Endodermal cell (in vitro differentiated cells): Measurements from ENCODE around the gene TMEM38B. TPM values are rescaled to one million over a fixed set of nuclear protein-coding genes. Genes with fewer than 3 reads are reported as not detected.

Experiments
- DNase-seq: peaks from one replicate; pipeline ENCODE4 v3.0.0-alpha.2; 2017
- H3K27ac ChIP-seq: 2 replicates; pipeline ENCODE4 v1.5.1; 2013; ENCODE audit warnings: mild to moderate bottlenecking, low read depth, low read length, moderate library complexity
- H3K27me3 ChIP-seq: 2 replicates; pipeline ENCODE4 v1.6.1; 2013; ENCODE audit warnings: mild to moderate bottlenecking, low read length, moderate library complexity; ENCODE audit not compliant: insufficient read depth, control insufficient read depth, poor library complexity, severe bottlenecking
- H3K36me3 ChIP-seq: 2 replicates; pipeline ENCODE4 v1.7.0; 2013; ENCODE audit warnings: mild to moderate bottlenecking, low read length, moderate library complexity; ENCODE audit not compliant: control insufficient read depth, insufficient read depth
- H3K4me1 ChIP-seq: one replicate; pipeline ENCODE4 v1.7.0; 2013; ENCODE audit warnings: low read length; ENCODE audit not compliant: control insufficient read depth, insufficient read depth
- H3K4me3 ChIP-seq: 2 replicates; pipeline ENCODE4 v1.5.1; 2013; ENCODE audit warnings: mild to moderate bottlenecking, low read length, moderate library complexity
- H3K9ac ChIP-seq: 2 replicates; pipeline ENCODE4 v1.6.1; 2013; ENCODE audit warnings: mild to moderate bottlenecking, low read length, moderate library complexity; ENCODE audit not compliant: poor library complexity, severe bottlenecking; ENCODE audit errors: extremely low read depth
- H3K9me3 ChIP-seq: 2 replicates; pipeline ENCODE4 v1.6.1; 2013; ENCODE audit warnings: mild to moderate bottlenecking, low read length, moderate library complexity; ENCODE audit not compliant: control insufficient read depth
- H3K27ac Mint-ChIP-seq: 2 replicates; pipeline ENCODE4 v1.8.0; 2020; ENCODE audit warnings: mixed read lengths
- H3K27me3 Mint-ChIP-seq: 2 replicates; pipeline ENCODE4 v1.8.0; 2021; ENCODE audit warnings: mild to moderate bottlenecking, mixed read lengths; ENCODE audit not compliant: insufficient read depth
- H3K36me3 Mint-ChIP-seq: 2 replicates; pipeline ENCODE4 v1.8.0; 2020; ENCODE audit warnings: low read depth, mixed read lengths
- H3K4me1 Mint-ChIP-seq: 2 replicates; pipeline ENCODE4 v1.8.0; 2020; ENCODE audit warnings: mixed read lengths
- H3K4me3 Mint-ChIP-seq: 2 replicates; pipeline ENCODE4 v1.8.0; 2020; ENCODE audit warnings: mild to moderate bottlenecking, moderate library complexity, mixed read lengths
- H3K9me3 Mint-ChIP-seq: 2 replicates; pipeline ENCODE4 v1.8.0; 2020; ENCODE audit warnings: mild to moderate bottlenecking, mixed read lengths
- WGBS, 2 experiments: methylation state at CpG; one replicate each; pipeline versions ENCODE4 v1.1.5 to v1.1.7; 2013; ENCODE audit warnings: missing lambda C conversion rate in 2 of 2, mixed read lengths in 1 of 2; ENCODE audit not compliant: insufficient coverage in 1 of 2, insufficient read length in 1 of 2; 5-methylcytosine and 5-hydroxymethylcytosine counted together
- total RNA-seq, 2 donors: library from RNA; stranded (reverse); fragmentation: NEBNext Ultra II Directional in 1 of 2; extraction: Animal tissue kit (Norgen Biotek cat#: 25700) in 1 of 2; gene quantifications; 2 replicates in 1 of 2; 3 replicates in 1 of 2; pipeline ENCODE4 v1.2.1, GENCODE V29; 2021
- TF ChIP-seq, protein P1 (sequence below): fragments of 200-600 bp; sonication (generic); conservative IDR thresholded peaks from 2 replicates; pipeline ENCODE4 v1.5.0; 2021; ENCODE audit warnings: antibody characterized with exemption, mild to moderate bottlenecking

The TMEM38B gene
- total RNA-seq, 2 donors from 2014 or later, result 24.7 to 48.0 TPM

DNA sequence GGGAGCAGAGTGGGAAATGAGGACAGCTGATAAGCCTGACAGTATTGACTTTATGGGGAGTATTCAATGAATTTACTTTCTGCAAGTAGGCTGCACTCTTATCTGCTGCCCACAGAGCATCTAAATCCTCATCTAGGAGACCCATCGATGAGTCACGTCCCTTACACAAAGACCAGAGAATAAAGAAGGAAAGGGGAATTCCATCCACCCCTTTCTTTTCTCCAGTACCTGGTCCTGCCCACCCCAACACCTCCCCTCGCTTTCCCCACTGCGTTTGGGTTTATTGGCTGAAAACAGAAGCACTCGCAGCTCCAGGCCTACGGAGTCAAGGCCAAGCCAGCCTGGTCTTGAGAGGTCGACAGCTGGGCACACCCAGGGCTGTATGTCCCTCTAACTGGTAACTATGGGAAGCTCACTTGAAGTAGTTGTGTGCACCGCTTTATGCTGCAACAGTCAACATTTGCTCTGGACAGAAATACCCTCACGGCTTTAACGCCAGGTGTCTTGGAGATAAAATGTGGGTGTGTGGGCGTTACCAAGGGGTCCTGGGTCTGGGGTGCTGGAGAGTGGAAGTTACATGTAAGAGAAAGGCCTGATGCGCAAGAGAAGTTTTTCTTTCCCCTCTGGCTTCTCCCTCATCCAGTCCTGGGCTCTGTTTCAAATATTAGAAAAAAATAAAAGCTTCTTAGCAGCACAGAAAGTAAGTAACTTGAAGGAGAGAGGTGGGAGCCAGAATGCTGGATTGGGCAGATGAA lies 46.6 kb upstream of the TMEM38B start:
- H3K27ac Mint-ChIP-seq, result peak overlapping the region; percentile 56
- peaks cover 24% of the 10 kb centered on the region for H3K4me1 ChIP-seq
- DNase-seq, result peak; percentile 78
- H3K27ac ChIP-seq, result no peak overlapping the region
- H3K36me3 ChIP-seq, result no peaks in the 10 kb centered on the region
- no peak overlapping the region for H3K4me3 ChIP-seq
- no peak overlapping the region for H3K9ac ChIP-seq
- WGBS, 2 experiments, result 45 to 62% methylated on average over 6 to 11 of the region's 12 CpGs
- H3K4me3 Mint-ChIP-seq, result no peak overlapping the region
- H3K27me3 Mint-ChIP-seq, result peaks cover 92% of the 10 kb centered on the region
- H3K36me3 Mint-ChIP-seq, result no peaks in the 10 kb centered on the region
- H3K9me3 ChIP-seq, result peaks cover 6% of the 10 kb centered on the region
- peaks cover 25% of the 10 kb centered on the region for H3K27me3 ChIP-seq
- H3K9me3 Mint-ChIP-seq, result peaks cover 3% of the 10 kb centered on the region
- TF ChIP-seq, protein P1, sequence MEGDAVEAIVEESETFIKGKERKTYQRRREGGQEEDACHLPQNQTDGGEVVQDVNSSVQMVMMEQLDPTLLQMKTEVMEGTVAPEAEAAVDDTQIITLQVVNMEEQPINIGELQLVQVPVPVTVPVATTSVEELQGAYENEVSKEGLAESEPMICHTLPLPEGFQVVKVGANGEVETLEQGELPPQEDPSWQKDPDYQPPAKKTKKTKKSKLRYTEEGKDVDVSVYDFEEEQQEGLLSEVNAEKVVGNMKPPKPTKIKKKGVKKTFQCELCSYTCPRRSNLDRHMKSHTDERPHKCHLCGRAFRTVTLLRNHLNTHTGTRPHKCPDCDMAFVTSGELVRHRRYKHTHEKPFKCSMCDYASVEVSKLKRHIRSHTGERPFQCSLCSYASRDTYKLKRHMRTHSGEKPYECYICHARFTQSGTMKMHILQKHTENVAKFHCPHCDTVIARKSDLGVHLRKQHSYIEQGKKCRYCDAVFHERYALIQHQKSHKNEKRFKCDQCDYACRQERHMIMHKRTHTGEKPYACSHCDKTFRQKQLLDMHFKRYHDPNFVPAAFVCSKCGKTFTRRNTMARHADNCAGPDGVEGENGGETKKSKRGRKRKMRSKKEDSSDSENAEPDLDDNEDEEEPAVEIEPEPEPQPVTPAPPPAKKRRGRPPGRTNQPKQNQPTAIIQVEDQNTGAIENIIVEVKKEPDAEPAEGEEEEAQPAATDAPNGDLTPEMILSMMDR, result no peak
- peaks cover 42% of the 10 kb centered on the region for H3K4me1 Mint-ChIP-seq

DNA sequence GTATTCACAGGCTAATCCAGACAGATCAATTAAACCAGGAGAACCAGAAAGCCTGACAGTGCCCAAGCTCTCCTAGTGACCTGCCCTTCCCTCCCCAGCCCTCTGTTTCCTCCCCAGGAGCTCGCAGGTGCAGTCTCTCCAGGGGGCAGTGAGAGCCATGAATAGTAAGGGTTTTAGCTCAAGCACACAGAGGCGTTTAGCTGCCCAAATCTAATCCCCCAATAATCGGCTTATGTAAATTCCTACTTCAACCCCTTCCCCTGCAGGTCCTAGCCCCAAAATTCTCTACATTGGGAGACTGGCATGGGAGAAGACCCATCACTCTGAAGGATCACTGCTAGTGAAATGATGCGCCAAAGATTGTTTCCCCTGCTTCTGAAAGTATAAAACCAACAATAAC lies 42.5 kb upstream of the TMEM38B start:
- Histone ChIP-seq H3K9ac (no peak overlapping the region), H3K27me3 (peaks cover 65% of the 10 kb centered on the region), H3K4me1 (peaks cover 18% of the 10 kb centered on the region), H3K9me3 (no peaks in the 10 kb centered on the region), H3K27ac (no peak overlapping the region), H3K36me3 (no peaks in the 10 kb centered on the region), H3K4me3 (no peak overlapping the region)
- H3K9me3 Mint-ChIP-seq, result no peaks in the 10 kb centered on the region
- TF ChIP-seq, protein P1, result no peak
- H3K4me3 Mint-ChIP-seq, result no peak overlapping the region
- H3K4me1 Mint-ChIP-seq, result peaks cover 43% of the 10 kb centered on the region
- H3K36me3 Mint-ChIP-seq, result no peaks in the 10 kb centered on the region
- H3K27me3 Mint-ChIP-seq, result peaks cover 97% of the 10 kb centered on the region
- 29 to 57% methylated on average over 3 to 4 of the region's 4 CpGs for WGBS, 2 experiments
- H3K27ac Mint-ChIP-seq, result no peak overlapping the region
- peak; percentile 74 for DNase-seq

DNA sequence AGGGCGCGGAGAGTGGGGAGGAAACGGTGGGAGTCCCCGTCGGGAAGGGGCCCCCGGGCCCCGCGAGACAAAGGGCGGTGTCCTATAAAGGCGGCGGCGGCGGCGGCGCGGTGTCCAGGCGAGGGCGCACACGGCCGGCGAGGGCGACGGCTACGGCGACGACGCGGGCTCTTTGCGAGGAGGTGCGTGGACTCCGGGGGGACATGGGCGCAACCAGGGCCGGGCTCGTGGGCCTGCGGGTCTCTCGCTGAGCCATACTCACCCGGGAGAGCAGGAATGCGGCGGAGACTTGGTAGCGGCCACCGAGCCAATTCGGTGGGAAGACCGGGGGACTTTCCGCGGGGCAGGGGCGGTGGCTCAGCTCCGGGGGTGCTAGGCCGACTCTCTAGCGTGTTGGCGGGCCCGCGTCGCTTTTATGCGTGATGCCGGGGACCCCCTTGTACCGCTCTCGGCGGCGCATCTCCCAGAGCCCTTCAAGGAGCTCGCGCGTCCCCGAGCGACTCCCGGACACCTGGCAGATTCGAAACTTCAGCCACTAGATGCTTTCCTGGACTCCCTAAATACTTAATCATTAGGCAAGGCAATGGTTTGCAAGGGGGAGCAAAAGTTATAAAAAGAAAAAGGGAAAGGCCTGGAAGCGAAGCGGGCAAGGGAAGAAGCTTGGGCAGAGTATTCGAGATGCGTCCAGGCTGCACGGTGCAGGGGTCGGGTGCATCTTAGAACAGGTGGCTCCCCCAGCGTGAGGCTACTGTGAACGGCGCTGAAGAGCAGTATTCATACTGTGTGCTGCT lies 38.0 kb upstream of the TMEM38B start:
- H3K27me3 Mint-ChIP-seq, result peaks cover 93% of the 10 kb centered on the region
- H3K4me3 ChIP-seq, result peak overlapping the region; percentile 84
- peaks cover 45% of the 10 kb centered on the region for H3K4me1 Mint-ChIP-seq
- peak; percentile 71 for DNase-seq
- no peak overlapping the region for H3K27ac ChIP-seq
- peaks cover 59% of the 10 kb centered on the region for H3K27me3 ChIP-seq
- H3K27ac Mint-ChIP-seq, result no peak overlapping the region
- no peaks in the 10 kb centered on the region for H3K36me3 ChIP-seq
- H3K9ac ChIP-seq, result peak overlapping the region; percentile 30
- H3K36me3 Mint-ChIP-seq, result no peaks in the 10 kb centered on the region
- H3K4me1 ChIP-seq, result peaks cover 15% of the 10 kb centered on the region
- H3K9me3 ChIP-seq, result no peaks in the 10 kb centered on the region
- peak overlapping the region; percentile 67 for H3K4me3 Mint-ChIP-seq
- H3K9me3 Mint-ChIP-seq, result no peaks in the 10 kb centered on the region
- TF ChIP-seq, protein P1, result peak; percentile 52
- 3 to 21% methylated on average over 11 to 75 of the region's 75 CpGs for WGBS, 2 experiments
